Caco-2 (cell line): ENCODE data around the gene ZNF441. TPM values are rescaled to one million over a fixed set of nuclear protein-coding genes. Genes with fewer than 3 reads are reported as not detected.
"Not testable (repeated sequence)": the region's sequence is repeated elsewhere in the genome, so short reads cannot be mapped to it uniquely, and the experiment has no call there.

Experiments
- BruUV-seq: library from RNA; stranded (reverse); fragments of 400-500 nt; replicated peaks from 2 replicates; lab custom pipeline; 2021; lab: Mats Ljungman, UMichigan
- CTCF ChIA-PET: fragments of 300-600 bp; sonication (Branson Sonifier 250); formaldehyde crosslinking; loops from one replicate; lab custom pipeline; 2022; ENCODE audit warnings: antibody characterized with exemption; lab: Charles Lee
- POLR2A ChIA-PET: fragments of 300-600 bp; sonication (Branson Sonifier 250); formaldehyde crosslinking; loops from one replicate; lab custom pipeline; 2022; ENCODE audit warnings: antibody characterized with exemption; lab: Charles Lee
- DNase-seq, 2 experiments: peaks; one replicate each; pipeline versions ENCODE4 v3.0.0 to v3.0.0-alpha.2; 2020 to 2022
- H3K27me3 ChIP-seq: replicated peaks from 2 replicates; pipeline ENCODE4 v1.6.0; 2011; ENCODE audit warnings: low read length; ENCODE audit not compliant: control insufficient read depth, insufficient read depth
- H3K36me3 ChIP-seq: 2 replicates; pipeline ENCODE4 v1.5.1; 2011; ENCODE audit warnings: low read length; ENCODE audit not compliant: control insufficient read depth, insufficient read depth
- H3K4me1 ChIP-seq: fragments of 250-450 bp; sonication (Bioruptor Pico); 2 replicates; pipeline ENCODE4 v1.5.1; 2020; ENCODE audit warnings: mild to moderate bottlenecking
- H3K4me3 ChIP-seq: 2 replicates; pipeline ENCODE4 v1.5.1; 2011; ENCODE audit warnings: low read depth, mild to moderate bottlenecking, control low read depth, low read length
- H3K9me3 ChIP-seq: fragments of 250-450 bp; sonication (Bioruptor Pico); 2 replicates; pipeline ENCODE4 v1.5.1; 2020; ENCODE audit warnings: mild to moderate bottlenecking, moderate library complexity
- H3K27ac Mint-ChIP-seq: one replicate; pipeline ENCODE4 v1.8.0; 2022; ENCODE audit warnings: mixed read lengths; ENCODE audit not compliant: unreplicated experiment
- H3K27me3 Mint-ChIP-seq: one replicate; pipeline ENCODE4 v1.8.0; 2022; ENCODE audit warnings: mixed read lengths; ENCODE audit not compliant: insufficient read depth, unreplicated experiment
- H3K36me3 Mint-ChIP-seq: one replicate; pipeline ENCODE4 v1.8.0; 2022; ENCODE audit warnings: mild to moderate bottlenecking, mixed read lengths; ENCODE audit not compliant: insufficient read depth, unreplicated experiment
- H3K4me1 Mint-ChIP-seq: one replicate; pipeline ENCODE4 v1.8.0; 2022; ENCODE audit warnings: low read depth, mixed read lengths; ENCODE audit not compliant: unreplicated experiment
- H3K4me3 Mint-ChIP-seq: one replicate; pipeline ENCODE4 v1.8.0; 2022; ENCODE audit warnings: mild to moderate bottlenecking, moderate library complexity, mixed read lengths; ENCODE audit not compliant: unreplicated experiment
- H3K9me3 Mint-ChIP-seq: one replicate; pipeline ENCODE4 v1.8.0; 2022; ENCODE audit warnings: mixed read lengths; ENCODE audit not compliant: unreplicated experiment
- CTCF ChIP-seq, 2 experiments: fragments of 200-600 bp in 1 of 2; IDR thresholded peaks; 1 replicate in 1 of 2; 2 replicates in 1 of 2; pipeline versions ENCODE4 v1.5.1 to v1.8.0; 2011 to 2022; ENCODE audit warnings: antibody characterized with exemption in 1 of 2, control low read depth in 1 of 2, inconsistent platforms in 1 of 2, low read depth in 1 of 2, low read length in 1 of 2, mild to moderate bottlenecking in 1 of 2, moderate library complexity in 1 of 2; ENCODE audit not compliant: insufficient read depth in 1 of 2, severe bottlenecking in 1 of 2, unreplicated experiment in 1 of 2
- intact Hi-C: fragments of 100-400 bp; cut with micrococcal nuclease; formaldehyde crosslinking; loops from one replicate; pipeline ENCODE4 v1.10.0; 2022; ENCODE audit not compliant: unreplicated experiment
- total RNA-seq: library from RNA; stranded (reverse); gene quantifications from 2 replicates; pipeline ENCODE4 v1.2.3, GENCODE V29; 2022

The ZNF441 gene
- total RNA-seq, 1 experiment from 2014 or later: 4.4 TPM

GRCh38 chr19:11814029-11814699, 47.4 kb downstream of the ZNF441 start, which contains the start of gene ZNF440:
Gene ZNF440 (plus strand): TSS chr19:11814273. CDS start chr19:11814448, 175 bp downstream.
- H3K36me3 ChIP-seq: no peaks in the 10 kb centered on the region
- peaks cover 28% of the 10 kb centered on the region for H3K36me3 Mint-ChIP-seq
- H3K4me1 ChIP-seq: peaks cover 5% of the 10 kb centered on the region; the same call in 1 of the 2 replicates
- H3K27ac Mint-ChIP-seq: peak within 1 kb of the TSS; percentile 90
- peak within 1 kb of the TSS; percentile 86 for H3K4me3 Mint-ChIP-seq
- no peaks in the 10 kb centered on the region for H3K27me3 Mint-ChIP-seq
- no peaks in the 10 kb centered on the region for H3K9me3 Mint-ChIP-seq
- peak within 1 kb of the TSS; percentile 93 for H3K4me3 ChIP-seq
- ChIA-PET POLR2A (interaction anchor here (0.6 kb wide), 1 partner anchor 587 kb away, joined by 3 read pairs; the partner anchor contains the start of gene ZNF799), CTCF (interaction anchor here (0.7 to 1.6 kb wide), 2 partner anchors 16 to 487 kb away, joined by 3 to 14 read pairs; partner anchors contain the start of gene ZNF491)
- TF ChIP-seq CTCF (IDR thresholded peaks at IDR 0.05; ENCODE audit: insufficient read depth in 1 of 2, low read depth in 1 of 2, low read length in 1 of 2, severe bottlenecking in 1 of 2, unreplicated experiment in 1 of 2): no peak
- TSS peak; percentile 67 for BruUV-seq
- no peaks in the 10 kb centered on the region; the same call in 1 of the 2 replicates for H3K9me3 ChIP-seq
- H3K27me3 ChIP-seq: no peaks in the 10 kb centered on the region
- intact Hi-C loops: loop anchor here (1.0 to 5.0 kb wide), 2 partner anchors 16 to 328 kb away; partner anchors contain the start of genes ZNF20 and ZNF491
- H3K4me1 Mint-ChIP-seq: peaks cover 6% of the 10 kb centered on the region
- peak; percentile 95 to 96 for DNase-seq

DNA sequence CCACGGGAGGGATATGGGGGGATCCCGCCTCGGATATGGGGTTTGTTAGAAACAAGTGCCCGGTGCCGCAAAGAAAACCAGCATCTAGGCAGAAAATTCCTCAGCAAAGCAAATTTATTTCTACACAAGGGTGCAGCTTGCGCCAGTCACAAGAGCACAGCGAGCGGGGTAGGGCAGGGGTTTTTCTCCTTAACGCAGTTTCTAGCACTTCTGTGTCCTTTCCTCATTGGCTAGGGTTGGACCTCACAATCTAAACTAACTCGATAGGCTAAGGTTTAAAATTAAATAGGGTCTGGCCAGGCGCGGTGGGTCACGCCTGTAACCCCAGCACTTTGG, 47.9 kb downstream of the ZNF441 start:
- Histone ChIP-seq H3K27me3 (no peaks in the 10 kb centered on the region), H3K9me3 (no peaks in the 10 kb centered on the region; the same call in 1 of the 2 replicates), H3K36me3 (no peaks in the 10 kb centered on the region), H3K4me3 (peak overlapping the region; percentile 93), H3K4me1 (peaks cover 5% of the 10 kb centered on the region; the same call in 1 of the 2 replicates)
- BruUV-seq: no TSS peak
- TF ChIP-seq CTCF (IDR thresholded peaks at IDR 0.05; ENCODE audit: insufficient read depth in 1 of 2, low read depth in 1 of 2, low read length in 1 of 2, severe bottlenecking in 1 of 2, unreplicated experiment in 1 of 2): no peak
- peaks cover 6% of the 10 kb centered on the region for H3K4me1 Mint-ChIP-seq
- peaks cover 28% of the 10 kb centered on the region for H3K36me3 Mint-ChIP-seq
- intact Hi-C loops: loop anchor here (1.0 to 5.0 kb wide), 2 partner anchors 16 to 328 kb away; partner anchors contain the start of genes ZNF20 and ZNF491
- POLR2A ChIA-PET: interaction anchor here (0.6 kb wide), 2 partner anchors 56 to 586 kb away, joined by 3 to 4 read pairs; partner anchors contain the start of gene ZNF799
- peak overlapping the region; percentile 86 for H3K4me3 Mint-ChIP-seq
- no peaks in the 10 kb centered on the region for H3K27me3 Mint-ChIP-seq
- DNase-seq: no peak
- no peaks in the 10 kb centered on the region for H3K9me3 Mint-ChIP-seq
- H3K27ac Mint-ChIP-seq: peak overlapping the region; percentile 90
- CTCF ChIA-PET: interaction anchor here (0.7 to 1.6 kb wide), 2 partner anchors 17 to 488 kb away, joined by 3 to 14 read pairs; partner anchors contain the start of gene ZNF491

DNA sequence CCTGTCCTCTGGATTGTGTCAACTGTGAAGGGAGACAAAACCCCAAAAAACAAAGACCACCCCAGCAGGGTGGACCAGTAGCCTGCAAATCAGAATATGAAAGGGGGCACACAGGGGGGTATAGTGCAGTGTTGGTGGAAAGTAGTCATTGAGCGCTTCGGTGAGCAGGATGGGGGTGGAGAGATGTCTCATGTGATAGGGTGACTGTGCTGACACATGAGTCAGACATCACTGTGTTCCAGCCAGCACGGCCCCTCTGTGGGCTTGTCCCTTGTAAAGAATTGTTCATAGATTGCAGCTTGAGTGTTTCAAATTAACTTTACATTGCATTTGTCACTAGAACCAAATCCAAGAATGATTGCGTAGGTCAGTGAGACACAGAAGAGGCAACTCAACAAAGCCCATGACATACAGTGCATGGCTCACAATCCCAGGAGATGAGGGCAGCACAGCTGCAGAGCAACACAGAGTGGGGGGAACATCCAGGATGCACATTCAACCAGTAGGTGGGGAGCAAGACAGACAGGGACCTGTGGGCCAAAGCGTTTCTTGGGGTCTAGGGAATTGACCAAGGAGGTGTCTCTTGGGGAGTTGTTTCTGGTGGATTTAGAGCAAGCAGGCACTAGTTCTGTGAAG, 54.8 kb downstream of the ZNF441 start:
- TF ChIP-seq CTCF (IDR thresholded peaks at IDR 0.05; ENCODE audit: insufficient read depth in 1 of 2, low read depth in 1 of 2, low read length in 1 of 2, severe bottlenecking in 1 of 2, unreplicated experiment in 1 of 2): no peak
- CTCF ChIA-PET: no interaction called here
- BruUV-seq: no TSS peak
- Histone ChIP-seq H3K36me3 (no peaks in the 10 kb centered on the region), H3K4me1 (no peaks in the 10 kb centered on the region), H3K27me3 (no peaks in the 10 kb centered on the region), H3K9me3 (no peaks in the 10 kb centered on the region), H3K4me3 (no peak overlapping the region)
- no peak overlapping the region for H3K27ac Mint-ChIP-seq
- H3K4me3 Mint-ChIP-seq: no peak overlapping the region
- H3K4me1 Mint-ChIP-seq: no peaks in the 10 kb centered on the region
- no peak for DNase-seq
- POLR2A ChIA-PET: no interaction called here
- intact Hi-C loops: no loop called here
- no peaks in the 10 kb centered on the region for H3K27me3 Mint-ChIP-seq
- H3K9me3 Mint-ChIP-seq: no peaks in the 10 kb centered on the region
- peaks cover 26% of the 10 kb centered on the region for H3K36me3 Mint-ChIP-seq

GRCh38 chr19:11828957-11829876, 62.4 kb downstream of the ZNF441 start:
- H3K9me3 Mint-ChIP-seq: peaks cover 22% of the 10 kb centered on the region
- not testable (repeated sequence) for H3K36me3 ChIP-seq

More at GRCh38 chr19:11828957-11829876, 62.4 kb downstream of the ZNF441 start:
- H3K4me1 ChIP-seq, H3K27me3 Mint-ChIP-seq, H3K27ac Mint-ChIP-seq, DNase-seq, BruUV-seq, H3K9me3 ChIP-seq, intact Hi-C loops, H3K4me1 Mint-ChIP-seq, CTCF ChIA-PET, H3K4me3 ChIP-seq, H3K27me3 ChIP-seq, H3K4me3 Mint-ChIP-seq, POLR2A ChIA-PET: not testable (repeated sequence)
- peaks cover 76% of the 10 kb centered on the region for H3K36me3 Mint-ChIP-seq
